Kasumi-1 (cell line): ENCODE measurements around the gene CDK16.

Experiments used
- DNase-seq, 2 experiments: peaks; one replicate each; lab custom pipeline; 2025; lab: John Stamatoyannopoulos, UW

The CDK16 gene

DNA sequence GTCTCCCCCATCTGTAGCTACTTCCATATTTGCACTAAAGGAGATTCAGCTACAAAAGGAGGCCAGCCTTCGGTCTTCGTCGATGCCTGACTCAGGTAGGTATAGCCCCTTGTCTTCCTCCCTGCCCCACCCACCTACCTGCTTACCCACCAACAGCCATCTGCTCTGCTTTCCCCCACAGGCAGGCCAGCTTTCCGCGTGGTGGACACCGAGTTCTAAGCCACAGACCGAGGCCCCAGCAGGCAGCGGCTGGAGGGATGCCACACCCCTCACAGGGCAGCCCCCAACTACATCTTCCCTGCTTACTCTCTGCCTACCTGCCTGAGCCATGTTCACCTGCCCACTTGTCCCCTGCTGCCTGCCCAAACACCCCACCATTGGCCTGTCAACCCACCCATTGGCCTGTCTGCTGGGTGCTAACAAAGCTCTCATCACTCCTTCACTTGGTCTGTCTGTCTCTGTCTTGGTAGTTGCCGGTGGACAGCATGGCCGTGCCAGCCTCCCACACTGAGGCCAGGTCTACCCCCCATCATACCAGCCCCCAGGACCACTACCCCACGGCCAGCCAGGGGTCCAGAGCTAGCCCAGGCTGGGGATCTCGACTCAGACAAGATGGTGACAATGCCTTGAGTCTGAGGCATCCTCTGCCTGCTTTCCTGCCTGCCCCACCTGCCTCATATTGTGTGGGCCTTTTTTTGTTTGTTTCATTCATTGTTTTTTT lies 10.2 kb downstream of the CDK16 start:
- DNase-seq, result no peak

GRCh38 chrX:47229427-47229826 lies 10.9 kb downstream of the CDK16 start:
- no peak for DNase-seq

DNA sequence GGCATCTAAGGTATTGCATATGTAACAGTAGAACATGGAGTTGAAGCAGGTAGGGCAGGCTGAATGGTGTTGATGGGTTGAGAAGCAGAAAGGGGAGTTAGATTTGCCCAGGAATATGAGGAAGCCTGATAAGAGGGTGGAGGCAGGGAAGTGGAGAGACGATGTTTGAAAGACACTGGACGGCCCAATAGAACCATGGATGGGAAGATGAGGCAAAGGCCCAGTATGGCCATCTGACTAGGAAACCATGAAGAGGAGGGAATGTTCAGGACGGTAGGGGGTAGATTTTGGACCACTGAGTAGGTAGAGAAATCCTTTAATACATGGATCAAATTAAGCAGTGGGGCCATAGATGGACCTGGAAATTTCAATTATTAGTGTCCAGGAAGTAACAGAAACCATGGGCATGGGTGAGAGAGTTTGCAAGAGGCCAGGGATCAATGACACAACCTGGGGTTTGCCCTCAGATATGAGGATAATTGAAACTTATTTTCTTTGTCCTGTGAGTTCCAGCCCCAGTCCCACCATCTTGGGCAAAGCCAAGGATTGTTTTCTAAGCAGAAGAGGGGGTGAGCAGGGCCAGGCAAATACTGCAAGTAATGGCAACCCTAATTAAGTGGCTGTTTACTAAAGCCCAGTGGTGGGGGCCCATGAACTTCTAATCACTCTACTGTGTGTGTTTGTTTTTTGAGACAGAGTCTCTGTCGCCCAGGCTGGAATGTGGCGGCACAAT lies 11.8 kb downstream of the CDK16 start:
- DNase-seq, result no peak

- DNase-seq, result no peak
Measured at GRCh38 chrX:47231167-47231566, 12.7 kb downstream of the CDK16 start.

DNA sequence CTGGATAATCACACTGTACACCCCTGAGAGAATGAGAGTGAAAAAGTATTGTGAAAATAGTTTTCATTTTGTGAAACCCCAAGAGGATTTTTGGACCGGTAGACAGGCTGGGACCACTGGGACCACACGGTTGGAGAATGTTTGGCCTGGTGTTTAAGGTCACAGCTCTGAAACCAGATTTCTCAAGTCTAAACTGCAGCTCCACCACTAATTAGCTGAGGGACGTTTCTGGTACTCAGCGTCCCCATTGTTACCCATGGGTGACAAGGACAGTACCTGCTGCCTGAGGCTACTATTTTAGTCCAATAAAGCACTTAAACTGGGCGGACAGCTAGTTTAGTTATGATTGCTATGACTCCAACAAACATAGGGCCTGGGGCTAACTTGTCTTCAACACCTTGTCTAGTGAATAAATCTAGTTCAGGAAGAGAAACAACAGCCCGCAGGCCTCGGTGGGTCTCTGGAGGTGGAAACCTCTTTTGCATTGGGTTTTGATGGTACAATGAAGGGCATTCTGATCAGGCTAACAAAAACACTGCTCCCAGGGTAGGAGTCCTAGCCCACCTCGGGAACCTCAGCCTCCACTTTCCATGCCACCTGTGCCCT lies 13.8 kb downstream of the CDK16 start:
- DNase-seq, result no peak

DNA sequence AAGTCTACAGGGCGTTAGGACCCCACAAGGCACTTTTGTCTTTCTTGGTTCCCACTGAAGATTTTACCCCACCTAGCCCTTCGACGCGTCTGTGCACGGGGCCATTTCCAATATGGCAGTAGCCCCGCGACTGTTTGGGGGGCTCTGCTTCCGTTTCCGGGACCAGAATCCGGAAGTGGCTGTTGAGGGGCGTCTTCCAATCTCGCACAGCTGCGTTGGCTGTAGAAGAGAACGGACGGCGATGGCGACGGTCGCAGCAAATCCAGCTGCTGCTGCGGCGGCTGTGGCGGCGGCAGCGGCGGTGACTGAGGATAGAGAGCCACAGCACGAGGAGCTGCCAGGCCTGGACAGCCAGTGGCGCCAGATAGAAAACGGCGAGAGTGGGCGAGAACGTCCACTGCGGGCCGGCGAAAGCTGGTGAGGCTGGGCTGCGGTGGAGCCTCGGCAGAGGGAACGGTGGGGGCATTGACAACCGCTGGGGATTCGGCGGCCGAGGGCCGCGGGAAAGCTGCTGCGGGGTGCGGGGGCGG lies 14.4 kb downstream of the CDK16 start, which contains the start of gene USP11:
Gene USP11 (plus strand): TSS at position 207 of the 530 bp plus-strand sequence. CDS start 35 bp downstream, at position 242.
- DNase-seq, result peak; percentile 15 to 33

DNA sequence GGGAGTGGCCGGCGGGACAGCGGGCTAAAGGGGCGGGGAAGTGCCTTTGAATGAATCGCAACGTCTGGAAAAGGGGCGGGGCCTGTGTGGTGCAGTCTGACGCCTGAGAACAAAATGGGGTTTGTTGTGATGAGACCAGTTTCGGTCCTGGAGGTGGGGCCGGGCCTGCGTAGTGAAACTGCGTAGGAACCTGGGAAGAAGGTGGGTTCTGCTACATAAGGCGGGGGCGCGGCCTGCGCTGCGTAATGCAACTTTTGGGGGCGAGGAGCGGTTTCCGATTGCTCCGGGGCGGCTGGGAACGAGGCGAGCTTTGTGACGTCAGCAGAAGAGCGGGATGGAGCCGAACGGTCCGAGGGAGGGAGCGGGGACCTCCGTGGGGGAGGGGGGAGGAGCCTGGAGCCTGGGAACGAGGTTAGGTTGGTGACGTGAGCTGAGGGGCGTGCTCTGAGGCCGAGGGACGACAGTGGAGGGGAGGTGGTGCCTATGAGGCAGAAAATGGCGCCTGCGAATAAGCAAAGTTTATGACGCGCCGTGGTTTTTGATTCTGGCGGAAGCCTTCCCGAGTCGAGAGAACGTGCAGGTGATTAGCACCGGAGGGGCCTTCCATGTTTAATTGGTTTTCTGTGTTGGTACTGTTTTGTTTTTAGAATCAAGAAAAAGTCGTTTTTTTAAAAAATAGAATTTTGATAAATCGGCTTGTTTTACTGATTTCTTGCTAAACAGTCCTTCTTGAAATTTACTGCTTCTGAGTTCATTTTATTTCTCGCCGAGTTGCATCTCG lies 15.0 kb downstream of the CDK16 start:
- peak; percentile 97 for DNase-seq

DNA sequence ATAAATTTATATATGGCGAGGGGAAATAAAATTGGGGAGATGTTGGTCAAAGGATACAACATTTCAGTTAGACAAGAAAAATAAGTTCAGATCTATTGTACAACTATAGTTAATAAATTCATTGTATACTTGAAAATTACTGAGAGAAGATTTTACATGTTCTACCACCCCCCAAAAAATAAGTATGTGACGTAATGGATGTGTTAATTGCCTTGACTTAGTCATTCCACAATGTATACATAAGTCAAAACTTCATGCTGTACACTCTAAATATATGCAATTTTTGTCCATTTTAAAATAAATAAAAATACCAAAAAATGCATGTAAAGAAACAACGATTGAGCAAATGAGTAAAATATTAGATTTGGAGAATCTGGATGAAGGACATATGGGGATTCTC lies 16.1 kb downstream of the CDK16 start:
- DNase-seq, result no peak

- no peak for DNase-seq
Measured at GRCh38 chrX:47235691-47236103, 17.2 kb downstream of the CDK16 start.

DNA sequence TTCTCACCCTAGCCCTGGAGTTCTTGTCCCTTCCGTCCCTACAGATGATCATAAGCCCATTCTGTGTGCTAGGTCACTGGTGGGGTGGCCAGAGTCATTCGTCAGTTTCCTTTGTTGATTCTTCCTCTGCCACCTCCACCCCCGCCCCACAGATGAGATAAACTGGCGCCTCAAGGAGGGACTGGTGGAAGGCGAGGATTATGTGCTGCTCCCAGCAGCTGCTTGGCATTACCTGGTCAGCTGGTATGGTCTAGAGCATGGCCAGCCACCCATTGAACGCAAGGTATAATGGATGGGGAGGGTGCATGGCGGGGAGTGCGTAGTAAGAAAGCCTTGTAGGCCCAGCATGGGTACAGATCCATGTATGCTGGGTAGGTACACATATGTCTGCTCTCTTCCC lies 20.7 kb downstream of the CDK16 start:
- no peak for DNase-seq

DNA sequence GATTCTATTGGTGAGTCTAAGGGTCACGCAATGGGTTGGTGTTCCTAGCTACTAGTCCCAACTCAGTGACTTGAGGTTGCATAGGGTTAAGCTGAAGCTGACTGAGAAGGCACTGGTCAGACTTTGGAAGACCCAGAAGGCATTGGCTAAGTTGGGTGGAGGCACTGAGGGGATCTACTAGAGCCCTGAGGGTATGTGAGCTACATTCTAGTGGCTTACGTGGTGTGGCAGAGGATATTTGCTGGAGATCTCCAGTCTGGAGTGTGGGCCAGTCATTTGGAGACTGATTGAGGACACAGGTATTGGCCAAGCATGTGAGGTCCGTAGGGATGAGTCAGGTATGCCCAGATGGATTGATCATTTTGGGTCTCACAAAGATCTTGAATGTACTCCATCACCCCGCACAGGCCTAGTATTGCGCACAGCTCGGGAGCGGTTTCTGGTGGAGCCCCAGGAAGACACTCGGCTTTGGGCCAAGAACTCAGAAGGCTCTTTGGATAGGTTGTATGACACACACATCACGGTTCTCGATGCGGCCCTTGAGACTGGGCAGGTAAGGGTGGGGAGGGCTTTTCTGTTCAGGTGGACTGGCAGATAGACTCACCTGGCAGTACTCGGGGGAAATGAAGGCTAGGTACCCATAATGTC lies 21.5 kb downstream of the CDK16 start:
- DNase-seq, result no peak

GRCh38 chrX:47240619-47241018 lies 22.1 kb downstream of the CDK16 start:
- DNase-seq, result no peak

DNA sequence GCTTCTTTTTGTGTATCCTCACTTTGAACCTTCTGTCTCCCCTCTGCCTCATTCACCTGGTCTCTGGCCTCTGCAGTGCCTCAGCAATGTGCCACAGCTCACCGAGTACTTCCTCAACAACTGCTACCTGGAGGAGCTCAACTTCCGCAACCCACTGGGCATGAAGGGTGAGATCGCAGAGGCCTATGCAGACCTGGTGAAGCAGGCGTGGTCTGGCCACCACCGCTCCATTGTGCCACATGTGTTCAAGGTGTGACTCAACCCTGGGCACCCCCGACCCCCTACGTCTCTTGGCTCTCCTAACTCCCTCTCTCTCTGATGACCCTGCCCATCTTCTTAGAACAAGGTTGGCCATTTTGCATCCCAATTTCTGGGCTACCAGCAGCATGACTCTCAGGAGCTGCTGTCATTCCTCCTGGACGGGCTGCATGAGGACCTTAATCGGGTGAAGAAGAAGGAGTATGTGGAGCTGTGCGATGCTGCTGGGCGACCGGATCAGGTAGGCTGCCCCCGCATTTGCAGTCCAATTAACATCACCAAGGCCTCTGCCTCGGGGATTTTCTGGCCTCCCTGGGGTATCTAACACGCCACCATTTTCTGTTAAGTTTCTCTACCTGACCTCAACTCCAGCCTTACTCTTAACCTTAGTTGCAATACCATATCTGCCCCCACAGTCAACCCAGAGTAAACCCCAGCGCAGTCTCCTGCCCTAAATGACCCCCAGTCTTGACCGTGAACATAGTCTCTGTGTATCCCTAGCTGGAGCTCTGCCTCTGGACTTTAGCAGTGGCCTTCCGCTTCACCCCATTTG lies 22.9 kb downstream of the CDK16 start:
- DNase-seq, result no peak

- DNase-seq, result no peak
Measured at GRCh38 chrX:47242321-47242720, 23.8 kb downstream of the CDK16 start.

DNA sequence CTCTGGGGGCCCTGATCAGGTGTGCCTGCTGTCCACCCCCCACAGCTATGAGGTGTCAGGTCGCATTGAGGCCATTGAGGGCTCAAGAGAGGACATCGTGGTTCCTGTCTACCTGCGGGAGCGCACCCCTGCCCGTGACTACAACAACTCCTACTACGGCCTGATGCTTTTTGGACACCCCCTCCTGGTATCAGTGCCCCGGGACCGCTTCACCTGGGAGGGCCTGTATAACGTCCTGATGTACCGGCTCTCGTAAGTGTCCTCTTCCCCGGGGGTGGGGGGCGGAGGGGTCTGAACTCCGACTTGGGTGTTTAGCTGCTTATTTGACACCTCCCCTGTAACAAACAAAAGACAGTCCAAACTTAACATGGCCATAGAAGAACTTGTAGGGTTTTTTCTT lies 24.9 kb downstream of the CDK16 start:
- no peak for DNase-seq

DNA sequence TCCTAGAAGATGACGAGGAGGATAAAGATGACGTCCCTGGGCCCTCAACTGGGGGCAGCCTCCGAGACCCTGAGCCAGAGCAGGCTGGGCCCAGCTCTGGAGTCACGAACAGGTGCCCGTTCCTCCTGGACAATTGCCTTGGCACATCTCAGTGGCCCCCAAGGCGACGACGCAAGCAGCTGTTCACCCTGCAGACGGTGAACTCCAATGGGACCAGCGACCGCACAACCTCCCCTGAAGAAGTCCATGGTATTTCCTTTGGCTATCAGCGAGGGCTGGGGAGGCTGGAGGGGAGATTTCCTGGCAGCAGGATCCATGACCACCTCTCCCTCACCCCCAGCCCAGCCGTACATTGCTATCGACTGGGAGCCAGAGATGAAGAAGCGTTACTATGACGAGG lies 26.2 kb downstream of the CDK16 start:
- DNase-seq, result no peak

GRCh38 chrX:47245156-47245555 lies 26.7 kb downstream of the CDK16 start:
- DNase-seq, result no peak

GRCh38 chrX:47247206-47247998 lies 28.9 kb downstream of the CDK16 start:
- DNase-seq, result no peak

- DNase-seq, result no peak
Measured at GRCh38 chrX:47247999-47248320, 29.5 kb downstream of the CDK16 start.

- DNase-seq, result no peak
Measured at GRCh38 chrX:47248576-47248975, 30.1 kb downstream of the CDK16 start.
